BJ (cell line): ENCODE results near the gene IL22RA1. TPM values are rescaled to one million over a fixed set of nuclear protein-coding genes. Genes with fewer than 3 reads are reported as not detected.

Source experiments
- CTCF ChIA-PET: fragments of 350-600 bp; formaldehyde crosslinking; extraction: SDS; loops from one replicate; lab custom pipeline; 2021; ENCODE audit warnings: antibody characterized with exemption, inconsistent platforms; lab: Yijun Ruan, JAX
- POLR2A ChIA-PET: fragments of 300-600 bp; sonication (Branson Sonifier 250); formaldehyde crosslinking; extraction: SDS; loops from one replicate; lab custom pipeline; 2021; ENCODE audit warnings: antibody characterized with exemption; lab: Charles Lee
- DNase-seq: peaks from one replicate; pipeline ENCODE4 v3.0.0-alpha.2; 2011; ENCODE audit warnings: low read depth
- H3K27me3 ChIP-seq: 2 replicates; pipeline ENCODE4 v1.6.0; 2011; ENCODE audit warnings: low read length; ENCODE audit not compliant: control insufficient read depth, insufficient read depth
- H3K36me3 ChIP-seq: 2 replicates; pipeline ENCODE4 v1.5.1; 2011; ENCODE audit warnings: low read length; ENCODE audit not compliant: control insufficient read depth, insufficient read depth
- H3K4me3 ChIP-seq: 2 replicates; pipeline ENCODE4 v1.5.1; 2011; ENCODE audit warnings: low read depth, mild to moderate bottlenecking, control low read depth, low read length
- CTCF ChIP-seq: IDR thresholded peaks from 2 replicates; pipeline ENCODE4 v1.5.1; 2011; ENCODE audit warnings: low read depth, mild to moderate bottlenecking, control low read depth, inconsistent platforms, low read length, moderate library complexity; ENCODE audit not compliant: insufficient read depth
- polyA plus RNA-seq: library from polyadenylated mRNA; depleted of rRNA; stranded (reverse); fragments of >200 nt; gene quantifications from 2 replicates; pipeline ENCODE4 v1.2.3, GENCODE V29; 2011

The IL22RA1 gene
- polyA plus RNA-seq, 1 experiment: not detected

DNA sequence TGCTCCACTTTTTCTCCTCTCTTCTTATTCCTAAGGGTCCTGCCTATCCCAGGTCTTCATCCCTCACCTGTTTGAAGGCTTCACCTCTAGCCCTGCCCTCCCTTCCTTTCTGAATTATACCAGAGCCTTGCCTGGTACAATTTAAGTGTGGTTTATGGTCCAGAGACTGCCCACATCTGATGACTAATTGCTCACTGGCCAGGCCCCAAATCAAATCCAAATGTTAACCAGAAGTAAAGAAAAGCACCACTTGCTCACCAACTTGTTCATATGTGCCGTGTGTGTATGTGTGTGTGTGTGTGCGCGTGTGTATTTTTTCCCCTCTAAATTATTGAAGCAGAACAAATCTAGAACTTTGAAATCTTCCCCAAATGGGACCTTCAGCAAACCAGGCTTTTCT, 57.4 kb downstream of the IL22RA1 start:
- CTCF ChIA-PET: interaction anchor here (6.7 kb wide), 1 partner anchor 15 kb away, joined by 52 read pairs; no protein-coding TSS in a partner anchor
- TF ChIP-seq CTCF: no peak
- peak; percentile 14 for DNase-seq

DNA sequence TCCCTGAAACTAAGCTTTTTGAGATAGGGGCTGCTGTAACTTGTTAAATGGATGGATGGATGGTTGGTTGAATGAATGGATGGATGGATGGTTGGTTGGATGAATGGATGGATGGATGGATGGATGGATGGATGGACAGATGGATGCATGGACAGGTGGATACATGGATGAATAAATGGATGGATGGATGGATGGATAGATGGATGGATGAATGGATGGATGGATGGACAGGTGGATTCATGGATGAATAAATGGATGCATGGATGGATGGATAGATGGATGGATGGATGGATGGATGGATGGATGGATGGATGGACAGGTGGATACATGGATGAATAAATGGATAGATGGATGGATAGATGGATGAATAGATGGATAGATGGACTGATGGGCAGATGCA, 57.9 kb downstream of the IL22RA1 start:
- H3K4me3 ChIP-seq: no peak overlapping the region
- ChIA-PET POLR2A (interaction anchor here (0.5 kb wide), 1 partner anchor 19 kb away, joined by 3 read pairs; no protein-coding TSS in a partner anchor), CTCF (interaction anchor here (0.9 to 6.7 kb wide), 2 partner anchors 11 to 14 kb away, joined by 3 to 52 read pairs; no protein-coding TSS in a partner anchor)
- no peaks in the 10 kb centered on the region for H3K36me3 ChIP-seq
- no peak for DNase-seq
- TF ChIP-seq CTCF: no peak
- H3K27me3 ChIP-seq: peaks cover 13% of the 10 kb centered on the region

More for the DNA sequence above, 57.4 kb downstream of the IL22RA1 start:
- POLR2A ChIA-PET: interaction anchor here (0.5 kb wide), 1 partner anchor 815 kb away, joined by 4 read pairs; no protein-coding TSS in a partner anchor
- peaks cover 13% of the 10 kb centered on the region for H3K27me3 ChIP-seq
- no peaks in the 10 kb centered on the region for H3K36me3 ChIP-seq
- H3K4me3 ChIP-seq: no peak overlapping the region

GRCh38 chr1:24084050-24084449, 58.9 kb downstream of the IL22RA1 start:
- DNase-seq: no peak
- H3K4me3 ChIP-seq: no peak overlapping the region
- no peak for TF ChIP-seq CTCF
- CTCF ChIA-PET: interaction anchor here (0.9 to 6.7 kb wide), 2 partner anchors 13 to 26 kb away, joined by 3 to 52 read pairs; no protein-coding TSS in a partner anchor
- H3K27me3 ChIP-seq: peaks cover 13% of the 10 kb centered on the region
- no peaks in the 10 kb centered on the region for H3K36me3 ChIP-seq
- POLR2A ChIA-PET: no interaction called here

GRCh38 chr1:24082372-24082771, 60.6 kb downstream of the IL22RA1 start:
- peaks cover 10% of the 10 kb centered on the region for H3K27me3 ChIP-seq
- POLR2A ChIA-PET: no interaction called here
- no peak for DNase-seq
- no peaks in the 10 kb centered on the region for H3K36me3 ChIP-seq
- CTCF ChIA-PET: interaction anchor here (0.6 to 6.7 kb wide), 3 partner anchors 12 to 151 kb away, joined by 3 to 52 read pairs (median 3); no protein-coding TSS in a partner anchor
- no peak for TF ChIP-seq CTCF
- no peak overlapping the region for H3K4me3 ChIP-seq

DNA sequence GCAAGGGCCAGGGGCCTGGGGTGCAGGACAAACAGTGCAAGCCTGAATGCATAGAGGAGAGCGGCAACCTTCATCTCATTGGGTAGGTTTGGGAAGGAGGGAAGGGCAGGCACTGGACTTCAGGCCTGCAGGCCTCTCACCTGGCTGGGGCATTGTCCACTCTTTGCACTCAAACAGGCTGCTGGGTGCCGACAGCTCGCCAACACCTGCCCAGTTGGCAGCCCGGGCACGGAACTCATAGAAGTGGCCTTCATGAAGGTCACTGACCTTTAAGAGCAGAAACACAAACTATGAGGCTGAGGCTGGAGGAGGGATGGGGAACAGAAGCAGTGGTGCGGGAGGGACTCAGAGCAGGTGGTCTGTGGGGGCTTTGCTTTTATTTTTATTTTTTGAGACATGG, 61.8 kb downstream of the IL22RA1 start:
- TF ChIP-seq CTCF: no peak
- no peak for DNase-seq
- POLR2A ChIA-PET: no interaction called here
- Histone ChIP-seq H3K36me3 (no peaks in the 10 kb centered on the region), H3K4me3 (no peak overlapping the region), H3K27me3 (peaks cover 7% of the 10 kb centered on the region)
- CTCF ChIA-PET: interaction anchor here (0.7 to 6.7 kb wide), 2 partner anchors 11 to 69 kb away, joined by 3 to 52 read pairs; no protein-coding TSS in a partner anchor
